Neural progenitor cell (in vitro differentiated cells): ENCODE results near the gene CD180.

Source experiments
- CTCF ChIP-seq: fragments of 200-600 bp; sonication (generic); IDR thresholded peaks from 2 replicates; pipeline ENCODE4 v1.5.1; 2017; ENCODE audit warnings: antibody characterized with exemption, mild to moderate bottlenecking
- EZH2 ChIP-seq: fragments of 200-600 bp; sonication (generic); IDR thresholded peaks from 2 replicates; pipeline ENCODE4 v1.6.1; 2017; ENCODE audit warnings: antibody characterized with exemption, mild to moderate bottlenecking, moderate library complexity
- EZH2phosphoT487 ChIP-seq: fragments of 200-600 bp; sonication (generic); IDR thresholded peaks from 2 replicates; pipeline ENCODE4 v1.6.1; 2017; ENCODE audit warnings: antibody characterized with exemption

- TF ChIP-seq CTCF (no peak), EZH2 (no peak), EZH2phosphoT487 (no peak)
These were observed 11.8 kb upstream of the CD180 start for GRCh38 chr5:67208403-67208802.
